ENCODE results near the gene EIF3A. TPM values are rescaled to one million over a fixed set of nuclear protein-coding genes. Genes with fewer than 3 reads are reported as not detected.
"Not testable (repeated sequence)": the region's sequence is repeated elsewhere in the genome, so short reads cannot be mapped to it uniquely, and the experiment has no call there.

Gene EIF3A
- total and polyA plus RNA-seq, 4 donors, result 27.5 to 88.9 (median 47.6) TPM

DNA sequence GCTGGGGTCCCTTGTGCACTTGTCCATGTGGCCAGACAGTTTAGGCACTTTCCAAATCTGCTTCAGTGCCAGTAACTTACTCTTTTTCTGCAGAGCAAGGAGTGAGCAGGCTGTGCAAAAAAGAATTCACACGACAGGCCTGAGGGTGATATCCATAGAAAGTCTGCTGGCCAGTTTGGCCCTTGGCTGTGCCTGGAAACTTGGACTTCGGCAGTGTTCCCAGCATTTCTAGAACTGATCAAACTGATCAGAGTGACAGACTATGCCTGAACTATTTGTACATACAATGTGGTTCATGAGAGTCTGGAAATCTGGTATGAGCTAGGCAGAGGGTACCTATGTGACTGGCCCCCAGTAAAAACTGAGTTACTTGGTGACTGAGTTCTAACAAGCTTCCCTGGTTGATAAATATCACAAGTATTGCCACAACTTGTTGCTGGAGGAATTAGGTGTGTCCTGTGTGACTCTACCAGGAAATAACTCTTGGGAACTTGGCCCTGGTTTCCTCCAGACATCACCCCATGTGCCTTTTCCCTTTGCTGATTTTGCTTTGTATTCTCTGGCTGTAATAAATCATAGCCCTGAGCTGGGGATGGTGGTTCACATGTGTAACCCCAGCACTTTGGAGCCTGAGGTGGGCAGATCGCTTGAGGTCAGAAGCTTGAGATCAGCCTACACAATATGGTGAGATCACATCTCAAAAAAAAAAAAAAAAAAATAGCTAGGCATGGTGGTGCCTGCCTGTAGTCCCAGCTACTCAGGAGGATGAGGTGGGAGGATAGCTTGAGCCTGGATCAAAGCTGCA lies 20.0 kb upstream of the EIF3A start:
- no peak overlapping the region for H3K27ac ChIP-seq (ENCODE audit: low read depth in 1 of 2, low read length in 2 of 2)
- no peak overlapping the region for H3K4me3 ChIP-seq (ENCODE audit: low read depth in 1 of 3, low read length in 3 of 3)
- H3K9me3 ChIP-seq (ENCODE audit: control insufficient read depth in 4 of 4, low read length in 3 of 4), result no peaks in the 10 kb centered on the region
- TF ChIP-seq NR2F2 (IDR thresholded peaks at IDR 0.05), result peak; percentile 65
- TF ChIP-seq RAD21 (IDR thresholded peaks at IDR 0.05), result no peak
- H3K9ac ChIP-seq (ENCODE audit: low read depth in 1 of 2, low read length in 2 of 2), result no peak overlapping the region
- no peaks in the 10 kb centered on the region for H3K27me3 ChIP-seq (ENCODE audit: control insufficient read depth in 4 of 4, insufficient read depth in 4 of 4, low read length in 3 of 4)
- H3K36me3 ChIP-seq (ENCODE audit: control insufficient read depth in 4 of 4, insufficient read depth in 3 of 4, low read depth in 1 of 4, low read length in 3 of 4), result no peaks in the 10 kb centered on the region
- DNase-seq (ENCODE audit: low spot score), result no peak
- peaks cover 0 to 12% (median 9%) of the 10 kb centered on the region in 4 donors for H3K4me1 ChIP-seq (ENCODE audit: control insufficient read depth in 4 of 4, insufficient read depth in 4 of 4, low read length in 3 of 4)
- WGBS, result 68% methylated on average over 3 of the region's 3 CpGs

GRCh38 chr10:119098576-119098975 lies 18.0 kb upstream of the EIF3A start:
- Histone ChIP-seq H3K27me3 (ENCODE audit: control insufficient read depth in 4 of 4, insufficient read depth in 4 of 4, low read length in 3 of 4) (no peaks in the 10 kb centered on the region), H3K27ac (ENCODE audit: low read depth in 1 of 2, low read length in 2 of 2) (no peak overlapping the region), H3K4me1 (ENCODE audit: control insufficient read depth in 4 of 4, insufficient read depth in 4 of 4, low read length in 3 of 4) (no peaks in the 10 kb centered on the region), H3K4me3 (ENCODE audit: low read depth in 1 of 3, low read length in 3 of 3) (no peak overlapping the region), H3K9me3 (ENCODE audit: control insufficient read depth in 4 of 4, low read length in 3 of 4) (no peaks in the 10 kb centered on the region), H3K36me3 (ENCODE audit: control insufficient read depth in 4 of 4, insufficient read depth in 3 of 4, low read depth in 1 of 4, low read length in 3 of 4) (no peaks in the 10 kb centered on the region), H3K9ac (ENCODE audit: low read depth in 1 of 2, low read length in 2 of 2) (no peak overlapping the region)
- 98% methylated on average over 3 of the region's 3 CpGs for WGBS
- TF ChIP-seq SP1 (IDR thresholded peaks at IDR 0.05) (no peak), YY1 (IDR thresholded peaks at IDR 0.05) (no peak), FOXA2 (IDR thresholded peaks at IDR 0.05) (no peak), CTCF (IDR thresholded peaks at IDR 0.05; ENCODE audit: low read depth, low read length, missing input control) (no peak), JUND (IDR thresholded peaks at IDR 0.05) (no peak), NR2F2 (IDR thresholded peaks at IDR 0.05) (no peak), HNF4A (conservative IDR thresholded peaks at IDR 0.05) (no peak), TAF1 (conservative IDR thresholded peaks at IDR 0.05) (no peak), RAD21 (IDR thresholded peaks at IDR 0.05) (no peak), ZBTB33 (IDR thresholded peaks at IDR 0.05) (no peak), ATF3 (IDR thresholded peaks at IDR 0.05) (no peak), FOXA1 (IDR thresholded peaks at IDR 0.05) (no peak)
- TF ChIP-seq, protein P1, sequence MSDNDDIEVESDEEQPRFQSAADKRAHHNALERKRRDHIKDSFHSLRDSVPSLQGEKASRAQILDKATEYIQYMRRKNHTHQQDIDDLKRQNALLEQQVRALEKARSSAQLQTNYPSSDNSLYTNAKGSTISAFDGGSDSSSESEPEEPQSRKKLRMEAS (IDR thresholded peaks at IDR 0.05), result no peak
- DNase-seq (ENCODE audit: low spot score), result no peak

- WGBS, result 97% methylated on average over 12 of the region's 12 CpGs
- not testable (repeated sequence) for H3K4me1 ChIP-seq (ENCODE audit: control insufficient read depth in 4 of 4, insufficient read depth in 4 of 4, low read length in 3 of 4)
Observed at GRCh38 chr10:119096641-119097415, 16.2 kb upstream of the EIF3A start.

More at GRCh38 chr10:119096641-119097415, 16.2 kb upstream of the EIF3A start:
- H3K9ac ChIP-seq (ENCODE audit: low read depth in 1 of 2, low read length in 2 of 2); H3K9me3 ChIP-seq (ENCODE audit: control insufficient read depth in 4 of 4, low read length in 3 of 4); H3K4me3 ChIP-seq (ENCODE audit: low read depth in 1 of 3, low read length in 3 of 3); H3K27me3 ChIP-seq (ENCODE audit: control insufficient read depth in 4 of 4, insufficient read depth in 4 of 4, low read length in 3 of 4); H3K27ac ChIP-seq (ENCODE audit: low read depth in 1 of 2, low read length in 2 of 2); DNase-seq (ENCODE audit: low spot score); H3K36me3 ChIP-seq (ENCODE audit: control insufficient read depth in 4 of 4, insufficient read depth in 3 of 4, low read depth in 1 of 4, low read length in 3 of 4): not testable (repeated sequence)

Measured in liver (tissue), 9 donors.